GM23338 (cell line): ENCODE data around the gene TMEM218. TPM values are rescaled to one million over a fixed set of nuclear protein-coding genes. Genes with fewer than 3 reads are reported as not detected.

Experiments used
- ATAC-seq: fragments of 200-7000 bp; cut with Tn5 transposase; 3 replicates; pipeline ENCODE4 v1.9.1; 2020
- DNase-seq: peaks from one replicate; pipeline ENCODE4 v3.0.0-alpha.2; 2015; ENCODE audit warnings: low spot score
- H2AFZ ChIP-seq: fragments of 200-600 bp; sonication (generic); 2 replicates; pipeline ENCODE4 v1.8.0; 2016; ENCODE audit warnings: antibody characterized with exemption, mild to moderate bottlenecking, moderate library complexity
- H3F3A ChIP-seq: fragments of 200-600 bp; sonication (generic); replicated peaks from 2 replicates; pipeline ENCODE4 v1.8.0; 2017; ENCODE audit warnings: antibody characterized with exemption, mixed run types, low read depth
- H3K27ac ChIP-seq: fragments of 200-600 bp; sonication (generic); 2 replicates; pipeline ENCODE4 v1.6.1; 2016; ENCODE audit warnings: low read depth
- H3K27me3 ChIP-seq: fragments of 200-600 bp; sonication (generic); 2 replicates; pipeline ENCODE4 v1.8.0; 2016; ENCODE audit warnings: mild to moderate bottlenecking, mixed run types, moderate library complexity; ENCODE audit not compliant: insufficient read depth
- H3K36me3 ChIP-seq: fragments of 200-600 bp; sonication (generic); 2 replicates; pipeline ENCODE4 v1.8.0; 2016; ENCODE audit warnings: mild to moderate bottlenecking; ENCODE audit not compliant: insufficient read depth
- H3K4me1 ChIP-seq: fragments of 200-600 bp; sonication (generic); 2 replicates; pipeline ENCODE4 v1.8.0; 2016; ENCODE audit warnings: mild to moderate bottlenecking, moderate library complexity; ENCODE audit not compliant: insufficient read depth
- H3K4me2 ChIP-seq: fragments of 200-600 bp; sonication (generic); 2 replicates; pipeline ENCODE4 v1.7.1; 2017; ENCODE audit warnings: mixed run types
- H3K4me3 ChIP-seq: fragments of 200-600 bp; sonication (generic); 2 replicates; pipeline ENCODE4 v1.6.1; 2016; ENCODE audit warnings: mixed run types
- H3K79me2 ChIP-seq: fragments of 200-600 bp; sonication (generic); replicated peaks from 2 replicates; pipeline ENCODE4 v1.8.0; 2017; ENCODE audit warnings: mild to moderate bottlenecking; ENCODE audit not compliant: insufficient read depth
- H3K9me2 ChIP-seq: fragments of 200-600 bp; sonication (generic); 2 replicates; pipeline ENCODE4 v1.8.0; 2017; ENCODE audit not compliant: insufficient read depth
- H4K20me1 ChIP-seq: fragments of 200-600 bp; sonication (generic); replicated peaks from 2 replicates; pipeline ENCODE4 v1.8.0; 2017; ENCODE audit warnings: mild to moderate bottlenecking; ENCODE audit not compliant: insufficient read depth
- H3K27ac Mint-ChIP-seq: 2 replicates; pipeline ENCODE4 v1.8.0; 2020; ENCODE audit warnings: inconsistent platforms, mild to moderate bottlenecking, moderate library complexity, mixed read lengths
- H3K27me3 Mint-ChIP-seq: 3 replicates; pipeline ENCODE4 v1.8.0; 2022; ENCODE audit warnings: low read depth, mild to moderate bottlenecking, moderate library complexity, mixed read lengths, inconsistent platforms; ENCODE audit not compliant: insufficient read depth, poor library complexity
- H3K36me3 Mint-ChIP-seq: 3 replicates; pipeline ENCODE4 v1.8.0; 2021; ENCODE audit warnings: low read depth, mild to moderate bottlenecking, inconsistent platforms, moderate library complexity, mixed read lengths
- H3K4me1 Mint-ChIP-seq: 3 replicates; pipeline ENCODE4 v1.8.0; 2020; ENCODE audit warnings: mild to moderate bottlenecking, inconsistent platforms, mixed read lengths
- H3K4me3 Mint-ChIP-seq: 3 replicates; pipeline ENCODE4 v1.8.0; 2021; ENCODE audit warnings: moderate library complexity, mild to moderate bottlenecking, inconsistent platforms, mixed read lengths
- H3K9me3 Mint-ChIP-seq: 3 replicates; pipeline ENCODE4 v1.8.0; 2020; ENCODE audit warnings: moderate library complexity, mild to moderate bottlenecking, inconsistent platforms, mixed read lengths
- JUNB ChIP-seq: IDR thresholded peaks from one replicate; pipeline ENCODE4 v1.6.1; 2016; ENCODE audit warnings: antibody characterized with exemption; ENCODE audit not compliant: unreplicated experiment
- NANOG ChIP-seq: IDR thresholded peaks from 2 replicates; pipeline ENCODE4 v1.6.1; 2016; ENCODE audit warnings: antibody characterized with exemption, borderline replicate concordance
- POLR2AphosphoS5 ChIP-seq: IDR thresholded peaks from 2 replicates; pipeline ENCODE4 v1.6.1; 2016; ENCODE audit warnings: antibody characterized with exemption, low read depth
- polyA plus RNA-seq: library from polyadenylated mRNA; unstranded; fragments of >200 nt; fragmentation: Nextera tagmentation; extraction: Ambion mirVana; gene quantifications from 2 replicates; pipeline ENCODE4 v1.2.1, GENCODE V29; 2016
- total RNA-seq: library from RNA; depleted of rRNA; stranded (reverse); fragments of >200 nt; shearing (Covaris generic); gene quantifications from 2 replicates; pipeline ENCODE4 v1.2.3, GENCODE V29; 2014
- TF ChIP-seq, protein P1 (sequence below): IDR thresholded peaks from one replicate; pipeline ENCODE4 v1.6.1; 2018; ENCODE audit warnings: antibody characterized with exemption; ENCODE audit not compliant: unreplicated experiment
- TF ChIP-seq, protein P2 (sequence below): fragments of 250-450 bp; sonication (Bioruptor Pico); IDR thresholded peaks from 2 replicates; pipeline ENCODE4 v1.5.0; 2020; ENCODE audit warnings: mild to moderate bottlenecking, moderate library complexity
- TF ChIP-seq, protein P3 (sequence below), 2 experiments: fragments of 200-600 bp in 1 of 2; sonication (generic) in 1 of 2; conservative IDR thresholded peaks; 2 replicates each; pipeline versions ENCODE4 v1.5.1 to v1.6.1; 2016 to 2017; ENCODE audit warnings: antibody characterized with exemption in 2 of 2, low read depth in 2 of 2, mild to moderate bottlenecking in 2 of 2, moderate library complexity in 1 of 2

TMEM218 gene
- total and polyA plus RNA-seq, 2 experiments from 2014 or later = 23.7 to 24.2 TPM

DNA sequence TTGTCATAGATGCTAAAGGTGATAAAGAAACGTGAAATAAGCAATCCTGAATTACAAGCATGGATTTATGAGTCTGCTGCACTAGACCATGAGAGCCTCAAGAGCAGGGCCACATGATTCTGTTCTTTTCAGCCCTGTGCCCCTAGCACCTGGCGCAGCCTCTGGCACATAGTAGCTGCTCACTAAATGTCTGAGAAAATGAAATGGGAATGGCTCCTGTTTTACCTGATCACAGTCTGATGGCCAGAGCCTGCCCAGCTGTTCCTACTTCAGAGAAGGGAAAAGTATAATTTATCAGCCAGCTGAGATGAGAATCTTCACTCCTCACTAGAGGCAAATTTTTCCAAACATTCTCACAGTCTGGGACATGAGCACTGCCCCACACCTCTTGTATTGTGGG is 42.4 kb upstream of the TMEM218 start:
- H3F3A ChIP-seq = no peaks in the 10 kb centered on the region
- H3K27me3 Mint-ChIP-seq = no peaks in the 10 kb centered on the region
- DNase-seq = no peak
- no peak overlapping the region for H3K27ac Mint-ChIP-seq
- peaks cover 18% of the 10 kb centered on the region for H3K4me1 Mint-ChIP-seq
- no peak overlapping the region for H3K4me3 ChIP-seq
- no peak overlapping the region for H3K4me3 Mint-ChIP-seq
- peaks cover 9% of the 10 kb centered on the region; the same call in 1 of the 2 replicates for H3K27me3 ChIP-seq
- H2AFZ ChIP-seq = no peak overlapping the region
- TF ChIP-seq NANOG (no peak), POLR2AphosphoS5 (no peak), JUNB (no peak)
- TF ChIP-seq, protein P1, sequence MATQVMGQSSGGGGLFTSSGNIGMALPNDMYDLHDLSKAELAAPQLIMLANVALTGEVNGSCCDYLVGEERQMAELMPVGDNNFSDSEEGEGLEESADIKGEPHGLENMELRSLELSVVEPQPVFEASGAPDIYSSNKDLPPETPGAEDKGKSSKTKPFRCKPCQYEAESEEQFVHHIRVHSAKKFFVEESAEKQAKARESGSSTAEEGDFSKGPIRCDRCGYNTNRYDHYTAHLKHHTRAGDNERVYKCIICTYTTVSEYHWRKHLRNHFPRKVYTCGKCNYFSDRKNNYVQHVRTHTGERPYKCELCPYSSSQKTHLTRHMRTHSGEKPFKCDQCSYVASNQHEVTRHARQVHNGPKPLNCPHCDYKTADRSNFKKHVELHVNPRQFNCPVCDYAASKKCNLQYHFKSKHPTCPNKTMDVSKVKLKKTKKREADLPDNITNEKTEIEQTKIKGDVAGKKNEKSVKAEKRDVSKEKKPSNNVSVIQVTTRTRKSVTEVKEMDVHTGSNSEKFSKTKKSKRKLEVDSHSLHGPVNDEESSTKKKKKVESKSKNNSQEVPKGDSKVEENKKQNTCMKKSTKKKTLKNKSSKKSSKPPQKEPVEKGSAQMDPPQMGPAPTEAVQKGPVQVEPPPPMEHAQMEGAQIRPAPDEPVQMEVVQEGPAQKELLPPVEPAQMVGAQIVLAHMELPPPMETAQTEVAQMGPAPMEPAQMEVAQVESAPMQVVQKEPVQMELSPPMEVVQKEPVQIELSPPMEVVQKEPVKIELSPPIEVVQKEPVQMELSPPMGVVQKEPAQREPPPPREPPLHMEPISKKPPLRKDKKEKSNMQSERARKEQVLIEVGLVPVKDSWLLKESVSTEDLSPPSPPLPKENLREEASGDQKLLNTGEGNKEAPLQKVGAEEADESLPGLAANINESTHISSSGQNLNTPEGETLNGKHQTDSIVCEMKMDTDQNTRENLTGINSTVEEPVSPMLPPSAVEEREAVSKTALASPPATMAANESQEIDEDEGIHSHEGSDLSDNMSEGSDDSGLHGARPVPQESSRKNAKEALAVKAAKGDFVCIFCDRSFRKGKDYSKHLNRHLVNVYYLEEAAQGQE = no peak
- TF ChIP-seq, protein P2, sequence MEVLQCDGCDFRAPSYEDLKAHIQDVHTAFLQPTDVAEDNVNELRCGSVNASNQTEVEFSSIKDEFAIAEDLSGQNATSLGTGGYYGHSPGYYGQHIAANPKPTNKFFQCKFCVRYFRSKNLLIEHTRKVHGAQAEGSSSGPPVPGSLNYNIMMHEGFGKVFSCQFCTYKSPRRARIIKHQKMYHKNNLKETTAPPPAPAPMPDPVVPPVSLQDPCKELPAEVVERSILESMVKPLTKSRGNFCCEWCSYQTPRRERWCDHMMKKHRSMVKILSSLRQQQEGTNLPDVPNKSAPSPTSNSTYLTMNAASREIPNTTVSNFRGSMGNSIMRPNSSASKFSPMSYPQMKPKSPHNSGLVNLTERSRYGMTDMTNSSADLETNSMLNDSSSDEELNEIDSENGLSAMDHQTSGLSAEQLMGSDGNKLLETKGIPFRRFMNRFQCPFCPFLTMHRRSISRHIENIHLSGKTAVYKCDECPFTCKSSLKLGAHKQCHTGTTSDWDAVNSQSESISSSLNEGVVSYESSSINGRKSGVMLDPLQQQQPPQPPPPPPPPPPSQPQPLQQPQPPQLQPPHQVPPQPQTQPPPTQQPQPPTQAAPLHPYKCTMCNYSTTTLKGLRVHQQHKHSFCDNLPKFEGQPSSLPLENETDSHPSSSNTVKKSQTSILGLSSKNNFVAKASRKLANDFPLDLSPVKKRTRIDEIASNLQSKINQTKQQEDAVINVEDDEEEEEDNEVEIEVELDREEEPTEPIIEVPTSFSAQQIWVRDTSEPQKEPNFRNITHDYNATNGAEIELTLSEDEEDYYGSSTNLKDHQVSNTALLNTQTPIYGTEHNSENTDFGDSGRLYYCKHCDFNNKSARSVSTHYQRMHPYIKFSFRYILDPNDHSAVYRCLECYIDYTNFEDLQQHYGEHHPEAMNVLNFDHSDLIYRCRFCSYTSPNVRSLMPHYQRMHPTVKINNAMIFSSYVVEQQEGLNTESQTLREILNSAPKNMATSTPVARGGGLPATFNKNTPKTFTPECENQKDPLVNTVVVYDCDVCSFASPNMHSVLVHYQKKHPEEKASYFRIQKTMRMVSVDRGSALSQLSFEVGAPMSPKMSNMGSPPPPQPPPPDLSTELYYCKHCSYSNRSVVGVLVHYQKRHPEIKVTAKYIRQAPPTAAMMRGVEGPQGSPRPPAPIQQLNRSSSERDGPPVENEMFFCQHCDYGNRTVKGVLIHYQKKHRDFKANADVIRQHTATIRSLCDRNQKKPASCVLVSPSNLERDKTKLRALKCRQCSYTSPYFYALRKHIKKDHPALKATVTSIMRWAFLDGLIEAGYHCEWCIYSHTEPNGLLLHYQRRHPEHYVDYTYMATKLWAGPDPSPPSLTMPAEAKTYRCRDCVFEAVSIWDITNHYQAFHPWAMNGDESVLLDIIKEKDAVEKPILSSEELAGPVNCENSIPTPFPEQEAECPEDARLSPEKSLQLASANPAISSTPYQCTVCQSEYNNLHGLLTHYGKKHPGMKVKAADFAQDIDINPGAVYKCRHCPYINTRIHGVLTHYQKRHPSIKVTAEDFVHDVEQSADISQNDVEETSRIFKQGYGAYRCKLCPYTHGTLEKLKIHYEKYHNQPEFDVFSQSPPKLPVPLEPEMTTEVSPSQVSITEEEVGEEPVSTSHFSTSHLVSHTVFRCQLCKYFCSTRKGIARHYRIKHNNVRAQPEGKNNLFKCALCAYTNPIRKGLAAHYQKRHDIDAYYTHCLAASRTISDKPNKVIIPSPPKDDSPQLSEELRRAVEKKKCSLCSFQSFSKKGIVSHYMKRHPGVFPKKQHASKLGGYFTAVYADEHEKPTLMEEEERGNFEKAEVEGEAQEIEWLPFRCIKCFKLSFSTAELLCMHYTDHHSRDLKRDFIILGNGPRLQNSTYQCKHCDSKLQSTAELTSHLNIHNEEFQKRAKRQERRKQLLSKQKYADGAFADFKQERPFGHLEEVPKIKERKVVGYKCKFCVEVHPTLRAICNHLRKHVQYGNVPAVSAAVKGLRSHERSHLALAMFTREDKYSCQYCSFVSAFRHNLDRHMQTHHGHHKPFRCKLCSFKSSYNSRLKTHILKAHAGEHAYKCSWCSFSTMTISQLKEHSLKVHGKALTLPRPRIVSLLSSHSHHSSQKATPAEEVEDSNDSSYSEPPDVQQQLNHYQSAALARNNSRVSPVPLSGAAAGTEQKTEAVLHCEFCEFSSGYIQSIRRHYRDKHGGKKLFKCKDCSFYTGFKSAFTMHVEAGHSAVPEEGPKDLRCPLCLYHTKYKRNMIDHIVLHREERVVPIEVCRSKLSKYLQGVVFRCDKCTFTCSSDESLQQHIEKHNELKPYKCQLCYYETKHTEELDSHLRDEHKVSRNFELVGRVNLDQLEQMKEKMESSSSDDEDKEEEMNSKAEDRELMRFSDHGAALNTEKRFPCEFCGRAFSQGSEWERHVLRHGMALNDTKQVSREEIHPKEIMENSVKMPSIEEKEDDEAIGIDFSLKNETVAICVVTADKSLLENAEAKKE (CRISPR knock-in tag) = no peak
- TF ChIP-seq, protein P3, sequence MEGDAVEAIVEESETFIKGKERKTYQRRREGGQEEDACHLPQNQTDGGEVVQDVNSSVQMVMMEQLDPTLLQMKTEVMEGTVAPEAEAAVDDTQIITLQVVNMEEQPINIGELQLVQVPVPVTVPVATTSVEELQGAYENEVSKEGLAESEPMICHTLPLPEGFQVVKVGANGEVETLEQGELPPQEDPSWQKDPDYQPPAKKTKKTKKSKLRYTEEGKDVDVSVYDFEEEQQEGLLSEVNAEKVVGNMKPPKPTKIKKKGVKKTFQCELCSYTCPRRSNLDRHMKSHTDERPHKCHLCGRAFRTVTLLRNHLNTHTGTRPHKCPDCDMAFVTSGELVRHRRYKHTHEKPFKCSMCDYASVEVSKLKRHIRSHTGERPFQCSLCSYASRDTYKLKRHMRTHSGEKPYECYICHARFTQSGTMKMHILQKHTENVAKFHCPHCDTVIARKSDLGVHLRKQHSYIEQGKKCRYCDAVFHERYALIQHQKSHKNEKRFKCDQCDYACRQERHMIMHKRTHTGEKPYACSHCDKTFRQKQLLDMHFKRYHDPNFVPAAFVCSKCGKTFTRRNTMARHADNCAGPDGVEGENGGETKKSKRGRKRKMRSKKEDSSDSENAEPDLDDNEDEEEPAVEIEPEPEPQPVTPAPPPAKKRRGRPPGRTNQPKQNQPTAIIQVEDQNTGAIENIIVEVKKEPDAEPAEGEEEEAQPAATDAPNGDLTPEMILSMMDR (conservative IDR thresholded peaks at IDR 0.05; ENCODE audit: low read depth in 2 of 2) = no peak
- no peak overlapping the region for H3K4me2 ChIP-seq
- H3K79me2 ChIP-seq = no peaks in the 10 kb centered on the region
- ATAC-seq = no peak
- H3K4me1 ChIP-seq = no peaks in the 10 kb centered on the region; the same call in 1 of the 2 replicates
- H3K9me3 Mint-ChIP-seq = peaks cover 4% of the 10 kb centered on the region; the same call in 2 of the 3 replicates
- H3K9me2 ChIP-seq = no peaks in the 10 kb centered on the region
- H3K36me3 ChIP-seq = no peaks in the 10 kb centered on the region
- H4K20me1 ChIP-seq = no peaks in the 10 kb centered on the region
- H3K36me3 Mint-ChIP-seq = peaks cover 3% of the 10 kb centered on the region; the same call in 1 of the 3 replicates
- H3K27ac ChIP-seq = no peak overlapping the region
